CD4-positive, alpha-beta T cell (primary cell): ENCODE results near the gene CEP250. TPM values are rescaled to one million over a fixed set of nuclear protein-coding genes. Genes with fewer than 3 reads are reported as not detected.

Source experiments
- ATAC-seq: fragments of 200-7000 bp; cut with Tn5 transposase; one replicate; pipeline ENCODE4 v1.10.0; 2022; ENCODE audit warnings: mild to moderate bottlenecking; ENCODE audit not compliant: poor library complexity
- CTCF ChIA-PET: fragments of 350-600 bp; sonication (Branson Sonifier 250); formaldehyde crosslinking; loops from one replicate; lab custom pipeline; 2021; ENCODE audit warnings: antibody characterized with exemption, inconsistent platforms; lab: Charles Lee
- POLR2A ChIA-PET: fragments of 350-600 bp; sonication (Branson Sonifier 250); formaldehyde crosslinking; loops from one replicate; lab custom pipeline; 2021; ENCODE audit warnings: antibody characterized with exemption, inconsistent platforms; lab: Charles Lee
- DNase-seq, 14 experiments: peaks; one replicate each; pipeline ENCODE4 v3.0.0-alpha.2; 2013 to 2020; ENCODE audit warnings: mixed read lengths in 2 of 14
- H3K27ac ChIP-seq, 2 donors: one replicate each; pipeline versions ENCODE4 v1.5.1 to v1.7.0; 2013; ENCODE audit warnings: low read length in 2 of 2, low read depth in 1 of 2, mild to moderate bottlenecking in 1 of 2
- H3K27me3 ChIP-seq, 2 experiments: 1 replicate in 1 of 2; 2 replicates in 1 of 2; pipeline versions ENCODE4 v1.6.1 to v1.7.0; 2013; ENCODE audit warnings: low read length in 2 of 2, control low read depth in 1 of 2, mild to moderate bottlenecking in 1 of 2, moderate library complexity in 1 of 2; ENCODE audit not compliant: insufficient read depth in 2 of 2, control insufficient read depth in 1 of 2
- H3K36me3 ChIP-seq: one replicate; pipeline ENCODE4 v1.6.1; 2013; ENCODE audit warnings: low read length, control low read depth; ENCODE audit not compliant: insufficient read depth
- H3K4me1 ChIP-seq: one replicate; pipeline ENCODE4 v1.6.1; 2013; ENCODE audit warnings: low read length, control low read depth; ENCODE audit not compliant: insufficient read depth
- H3K4me3 ChIP-seq: one replicate; pipeline ENCODE4 v1.5.1; 2013; ENCODE audit warnings: mild to moderate bottlenecking, low read length, moderate library complexity
- H3K9me3 ChIP-seq, 2 experiments: 1 replicate in 1 of 2; 2 replicates in 1 of 2; pipeline versions ENCODE4 v1.6.1 to v1.7.0; 2013; ENCODE audit warnings: low read length in 2 of 2, mild to moderate bottlenecking in 2 of 2, control low read depth in 1 of 2, moderate library complexity in 1 of 2; ENCODE audit not compliant: control insufficient read depth in 1 of 2, insufficient read depth in 1 of 2
- H3K27ac Mint-ChIP-seq: one replicate; pipeline ENCODE4 v1.8.0; 2020; ENCODE audit warnings: mixed read lengths
- H3K27me3 Mint-ChIP-seq: one replicate; pipeline ENCODE4 v1.8.0; 2021; ENCODE audit warnings: mixed read lengths
- H3K36me3 Mint-ChIP-seq: one replicate; pipeline ENCODE4 v1.8.0; 2021; ENCODE audit warnings: low read depth, mixed read lengths
- H3K4me1 Mint-ChIP-seq: one replicate; pipeline ENCODE4 v1.8.0; 2021; ENCODE audit warnings: low read depth, mixed read lengths
- H3K4me3 Mint-ChIP-seq: one replicate; pipeline ENCODE4 v1.8.0; 2020; ENCODE audit warnings: mild to moderate bottlenecking, mixed read lengths
- H3K9me3 Mint-ChIP-seq: one replicate; pipeline ENCODE4 v1.8.0; 2020; ENCODE audit warnings: mixed read lengths
- CTCF ChIP-seq: fragments of 200-600 bp; IDR thresholded peaks from one replicate; pipeline ENCODE4 v1.8.0; 2022; ENCODE audit warnings: antibody characterized with exemption, mild to moderate bottlenecking
- intact Hi-C, 2 experiments: fragments of 100-400 bp; cut with DNase I in 1 of 2; cut with micrococcal nuclease in 1 of 2; formaldehyde crosslinking; loops; one replicate each; pipeline versions ENCODE4 v1.15.1 to v1.9.0; 2023 to 2025; cut with DNase I, micrococcal nuclease
- total RNA-seq, 174 experiments: library from RNA in 2 of 174; stranded (reverse) in 2 of 174; gene quantifications; one replicate each; pipeline ENCODE4 v1.2.3 and lab custom pipeline; 2021 to 2026

Gene CEP250
- total RNA-seq, 2 experiments from 2014 or later, result 27.6 to 33.1 TPM

DNA sequence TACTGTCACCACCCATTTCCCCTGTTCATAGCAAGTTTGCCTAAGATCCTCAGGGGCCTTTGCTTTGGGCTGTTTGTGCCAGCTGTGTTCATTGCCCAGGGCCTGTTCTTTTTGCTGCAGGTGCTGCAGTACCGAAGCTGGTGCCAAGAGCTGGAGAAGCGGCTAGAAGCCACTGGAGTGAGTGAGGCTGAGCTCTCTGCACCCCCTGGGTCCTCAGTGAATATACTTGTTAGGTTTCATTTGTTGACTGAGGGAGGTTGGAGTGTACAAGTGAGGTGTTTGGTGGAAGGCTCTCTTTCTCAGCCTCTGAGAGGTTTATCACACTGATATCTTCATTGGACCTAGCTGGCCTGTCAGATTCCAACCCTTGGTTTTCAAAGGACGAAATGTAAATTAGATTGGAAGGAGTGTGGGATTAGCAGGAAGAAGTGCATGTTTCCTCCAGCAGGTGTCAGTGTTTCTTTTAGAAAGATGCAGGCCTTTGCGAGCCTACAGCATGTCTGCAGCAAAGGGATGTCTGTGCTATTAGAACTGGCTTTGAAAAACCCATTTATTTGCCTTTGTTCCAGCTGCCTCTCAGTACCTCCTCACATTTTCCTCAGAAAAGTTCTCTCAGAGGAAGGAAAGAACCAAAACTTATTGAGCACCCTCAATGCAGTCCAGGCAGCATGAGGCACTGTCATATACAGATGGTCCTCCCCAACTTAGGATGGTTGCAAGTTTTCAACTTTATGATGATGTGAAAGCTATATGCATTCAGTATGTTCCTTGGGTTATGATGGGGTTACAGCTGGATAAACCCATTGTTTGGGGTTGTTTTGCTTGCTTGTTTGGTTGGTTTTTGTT lies 8.3 kb downstream of the CEP250 start:
- peaks cover 32% of the 10 kb centered on the region for H3K36me3 ChIP-seq
- ATAC-seq, result peak; percentile 97
- peak; percentile 81 for TF ChIP-seq CTCF
- Mint-ChIP-seq H3K4me3 (no peak overlapping the region), H3K27ac (peak overlapping the region; percentile 16), H3K36me3 (peaks cover 44% of the 10 kb centered on the region), H3K4me1 (peaks cover 7% of the 10 kb centered on the region), H3K9me3 (no peaks in the 10 kb centered on the region), H3K27me3 (no peaks in the 10 kb centered on the region)
- peaks cover 6% of the 10 kb centered on the region for H3K4me1 ChIP-seq
- POLR2A ChIA-PET, result interaction anchor here (0.8 to 3.9 kb wide), 5 partner anchors 8 to 490 kb away, joined by 3 to 18 read pairs (median 4); partner anchors contain the start of genes CEP250, RBM39, SCAND1 and SPAG4
- no peak overlapping the region for H3K27ac ChIP-seq
- DNase-seq, result peak; percentile 14 to 80 (median 44)
- CTCF ChIA-PET, result interaction anchor here (1.3 to 1.7 kb wide), 7 partner anchors 8 to 421 kb away, joined by 3 to 6 read pairs (median 4); partner anchors contain the start of gene CEP250
- H3K4me3 ChIP-seq, result no peak overlapping the region
- H3K9me3 ChIP-seq, result no peaks in the 10 kb centered on the region
- intact Hi-C loops, result loop anchor here (1.0 to 10.0 kb wide), 5 partner anchors 27 to 671 kb away; partner anchors contain the start of genes NFS1 (in 2 of the 2) and ROMO1 (in 2 of the 2)
- H3K27me3 ChIP-seq, result no peaks in the 10 kb centered on the region

GRCh38 chr20:35465976-35466375 lies 10.6 kb downstream of the CEP250 start:
- intact Hi-C loops, result loop anchor here in 1 of 2 experiments (5.0 to 10.0 kb wide), 3 partner anchors 229 to 669 kb away; partner anchors contain the start of genes NFS1 and ROMO1
- ATAC-seq, result no peak
- POLR2A ChIA-PET, result interaction anchor here (3.9 kb wide), 1 partner anchor 10 kb away, joined by 18 read pairs; the partner anchor contains the start of gene CEP250
- Mint-ChIP-seq H3K4me1 (peaks cover 7% of the 10 kb centered on the region), H3K27me3 (no peaks in the 10 kb centered on the region), H3K4me3 (no peak overlapping the region), H3K9me3 (no peaks in the 10 kb centered on the region), H3K36me3 (peaks cover 54% of the 10 kb centered on the region), H3K27ac (no peak overlapping the region)
- CTCF ChIA-PET, result no interaction called here
- Histone ChIP-seq H3K36me3 (peaks cover 36% of the 10 kb centered on the region), H3K27ac (no peak overlapping the region), H3K4me1 (peaks cover 6% of the 10 kb centered on the region), H3K27me3 (no peaks in the 10 kb centered on the region), H3K4me3 (no peak overlapping the region), H3K9me3 (no peaks in the 10 kb centered on the region)
- no peak for DNase-seq
- TF ChIP-seq CTCF, result no peak

DNA sequence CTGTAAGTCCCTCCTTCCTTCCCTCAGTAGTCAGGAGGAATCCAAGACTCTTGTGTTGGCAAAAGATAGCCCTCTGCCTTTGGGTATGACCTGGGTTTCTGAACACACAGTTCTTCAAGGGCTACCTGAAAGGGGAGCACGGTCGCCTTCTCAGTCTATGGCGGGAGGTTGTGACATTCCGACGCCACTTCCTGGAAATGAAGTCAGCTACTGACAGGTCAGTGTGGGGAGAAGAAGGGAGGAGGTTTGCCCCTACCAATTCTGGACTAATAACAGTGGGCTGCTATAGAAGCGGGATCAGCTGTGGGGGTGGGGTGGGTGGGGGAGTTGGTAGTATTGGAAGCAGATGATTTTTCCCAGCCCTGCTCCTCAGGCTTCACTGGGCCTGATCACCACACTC lies 11.5 kb downstream of the CEP250 start:
- H3K27me3 ChIP-seq, result no peaks in the 10 kb centered on the region
- H3K27ac ChIP-seq, result no peak overlapping the region
- Mint-ChIP-seq H3K27me3 (no peaks in the 10 kb centered on the region), H3K4me3 (no peak overlapping the region), H3K9me3 (no peaks in the 10 kb centered on the region), H3K4me1 (peaks cover 7% of the 10 kb centered on the region), H3K27ac (no peak overlapping the region), H3K36me3 (peaks cover 49% of the 10 kb centered on the region)
- no peak for ATAC-seq
- H3K36me3 ChIP-seq, result peaks cover 32% of the 10 kb centered on the region
- no peak overlapping the region for H3K4me3 ChIP-seq
- ChIA-PET POLR2A (interaction anchor here (3.9 kb wide), 1 partner anchor 11 kb away, joined by 18 read pairs; the partner anchor contains the start of gene CEP250), CTCF (no interaction called here)
- no peak for TF ChIP-seq CTCF
- intact Hi-C loops, result loop anchor here in 1 of 2 experiments (5.0 to 10.0 kb wide), 3 partner anchors 228 to 668 kb away; partner anchors contain the start of genes NFS1 and ROMO1
- no peak for DNase-seq
- peaks cover 6% of the 10 kb centered on the region for H3K4me1 ChIP-seq
- no peaks in the 10 kb centered on the region for H3K9me3 ChIP-seq
